Measurements from ENCODE around the gene LMX1A. TPM values are rescaled to one million over a fixed set of nuclear protein-coding genes. Genes with fewer than 3 reads are reported as not detected.

The LMX1A gene
- total RNA-seq, result 0.18 TPM in 1 of 2 replicates, not detected in the other
- long read RNA-seq, partial matches to known transcripts, result 0 of 1 reads
- long read RNA-seq, other reads (novel, unspliced or antisense), result 0 of 1 reads

- Mint-ChIP-seq H3K27me3 (peaks cover 93% of the 10 kb centered on the region), H3K27ac (no peak within 1 kb of the TSS), H3K36me3 (ENCODE audit: insufficient read depth) (no peaks in the 10 kb centered on the region), H3K4me1 (ENCODE audit: low read depth) (peaks cover 22% of the 10 kb centered on the region), H3K4me3 (ENCODE audit: low read depth) (peak within 1 kb of the TSS; percentile 40), H3K9me3 (ENCODE audit: low read depth) (no peaks in the 10 kb centered on the region)
- TF ChIP-seq CTCF (IDR thresholded peaks at IDR 0.05; ENCODE audit: unreplicated experiment), result no peak
- DNase-seq (ENCODE audit: low spot score, unreplicated experiment), result peak; percentile 24
Observed at GRCh38 chr1:165355977-165356811, at the start of gene LMX1A. LMX1A (minus strand) TSS chr1:165356715; CDS start chr1:165355559, 1,156 bp downstream.

- peak; percentile 36 for DNase-seq (ENCODE audit: low spot score, unreplicated experiment)
- Mint-ChIP-seq H3K27me3 (peaks cover 28% of the 10 kb centered on the region), H3K9me3 (ENCODE audit: low read depth) (no peaks in the 10 kb centered on the region), H3K4me3 (ENCODE audit: low read depth) (no peak overlapping the region), H3K27ac (no peak overlapping the region), H3K4me1 (ENCODE audit: low read depth) (no peaks in the 10 kb centered on the region), H3K36me3 (ENCODE audit: insufficient read depth) (no peaks in the 10 kb centered on the region)
- TF ChIP-seq CTCF (IDR thresholded peaks at IDR 0.05; ENCODE audit: unreplicated experiment), result peak; percentile 77
Observed at GRCh38 chr1:165403835-165404482, 47.4 kb upstream of the LMX1A start.

DNA sequence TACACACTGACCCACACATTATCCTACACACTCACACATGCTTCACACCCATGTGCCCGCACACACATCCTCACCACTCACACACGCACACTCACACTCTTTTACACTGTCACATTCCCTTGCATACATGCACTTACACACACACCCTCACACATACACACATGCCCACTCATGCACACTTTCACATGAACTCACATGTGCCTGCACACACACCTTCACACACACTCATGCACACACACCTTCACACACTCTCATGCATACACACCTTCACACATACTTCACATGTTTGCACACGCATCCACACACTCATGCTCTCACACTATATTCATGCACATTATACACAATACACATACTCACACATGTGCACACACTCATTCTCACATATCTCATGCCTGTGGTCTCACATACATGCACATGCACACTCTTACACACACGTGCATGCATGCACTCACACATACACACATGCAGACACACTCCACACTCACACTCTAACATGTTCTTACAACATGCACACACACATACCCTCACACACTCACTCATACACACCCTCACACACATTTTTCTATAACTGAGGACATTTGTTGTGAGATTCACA is 46.1 kb upstream of the LMX1A start:
- TF ChIP-seq CTCF (IDR thresholded peaks at IDR 0.05; ENCODE audit: unreplicated experiment), result no peak
- peaks cover 21% of the 10 kb centered on the region for H3K27me3 Mint-ChIP-seq
- H3K36me3 Mint-ChIP-seq (ENCODE audit: insufficient read depth), result no peaks in the 10 kb centered on the region
- DNase-seq (ENCODE audit: low spot score, unreplicated experiment), result no peak
- no peak overlapping the region for H3K4me3 Mint-ChIP-seq (ENCODE audit: low read depth)
- peaks cover 5% of the 10 kb centered on the region for H3K4me1 Mint-ChIP-seq (ENCODE audit: low read depth)
- H3K9me3 Mint-ChIP-seq (ENCODE audit: low read depth), result no peaks in the 10 kb centered on the region
- H3K27ac Mint-ChIP-seq, result no peak overlapping the region

DNA sequence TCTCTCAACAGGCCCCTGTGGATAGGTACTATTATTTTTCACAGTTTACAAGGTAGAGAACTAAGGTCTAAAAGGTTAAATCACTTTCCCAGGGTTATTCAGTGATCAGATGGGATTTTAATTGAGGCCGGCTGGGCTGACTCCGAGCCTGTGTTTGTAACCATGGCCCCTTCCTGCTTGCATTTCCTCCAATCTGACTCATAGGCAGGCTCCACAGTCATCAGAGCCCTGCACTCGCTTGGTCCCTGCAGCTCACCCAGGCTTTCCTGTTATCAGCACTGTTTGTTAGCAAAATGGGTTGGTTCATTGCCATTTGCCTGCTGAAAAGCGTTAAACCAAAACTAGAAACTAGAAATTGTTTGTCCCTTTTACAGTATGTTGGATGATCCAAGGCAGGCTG is 41.4 kb upstream of the LMX1A start:
- no peak overlapping the region for H3K4me3 Mint-ChIP-seq (ENCODE audit: low read depth)
- no peaks in the 10 kb centered on the region for H3K36me3 Mint-ChIP-seq (ENCODE audit: insufficient read depth)
- peaks cover 11% of the 10 kb centered on the region for H3K4me1 Mint-ChIP-seq (ENCODE audit: low read depth)
- no peak for TF ChIP-seq CTCF (IDR thresholded peaks at IDR 0.05; ENCODE audit: unreplicated experiment)
- DNase-seq (ENCODE audit: low spot score, unreplicated experiment), result no peak
- H3K27ac Mint-ChIP-seq, result no peak overlapping the region
- H3K9me3 Mint-ChIP-seq (ENCODE audit: low read depth), result no peaks in the 10 kb centered on the region
- H3K27me3 Mint-ChIP-seq, result peaks cover 31% of the 10 kb centered on the region

- DNase-seq (ENCODE audit: low spot score, unreplicated experiment), result no peak
- Mint-ChIP-seq H3K9me3 (ENCODE audit: low read depth) (no peaks in the 10 kb centered on the region), H3K4me1 (ENCODE audit: low read depth) (peaks cover 11% of the 10 kb centered on the region), H3K27me3 (peaks cover 42% of the 10 kb centered on the region), H3K36me3 (ENCODE audit: insufficient read depth) (no peaks in the 10 kb centered on the region), H3K27ac (no peak overlapping the region), H3K4me3 (ENCODE audit: low read depth) (no peak overlapping the region)
- no peak for TF ChIP-seq CTCF (IDR thresholded peaks at IDR 0.05; ENCODE audit: unreplicated experiment)
Observed at GRCh38 chr1:165395901-165396300, 39.4 kb upstream of the LMX1A start.

Measured in progenitor cell of endocrine pancreas (in vitro differentiated cells).